Activated effector memory CD4-positive, alpha-beta T cell treated with anti-CD3 and anti-CD28 coated beads, Interleukin-2, amount 50 U/mL, for 16 hours (primary cell): Measurements from ENCODE around the gene WDR11.
A peak's percentile ranks its signal among the peaks of the same experiment; 100 is the strongest.

Experiments
- DNase-seq: peaks from one replicate; pipeline ENCODE4 v3.0.0-alpha.2; 2020

The WDR11 gene

GRCh38 chr10:120850911-120851865, at the start of gene WDR11:
WDR11 (plus strand) TSS chr10:120851362; CDS start chr10:120851421, 59 bp downstream.
- DNase-seq, result peak; percentile 88

DNA sequence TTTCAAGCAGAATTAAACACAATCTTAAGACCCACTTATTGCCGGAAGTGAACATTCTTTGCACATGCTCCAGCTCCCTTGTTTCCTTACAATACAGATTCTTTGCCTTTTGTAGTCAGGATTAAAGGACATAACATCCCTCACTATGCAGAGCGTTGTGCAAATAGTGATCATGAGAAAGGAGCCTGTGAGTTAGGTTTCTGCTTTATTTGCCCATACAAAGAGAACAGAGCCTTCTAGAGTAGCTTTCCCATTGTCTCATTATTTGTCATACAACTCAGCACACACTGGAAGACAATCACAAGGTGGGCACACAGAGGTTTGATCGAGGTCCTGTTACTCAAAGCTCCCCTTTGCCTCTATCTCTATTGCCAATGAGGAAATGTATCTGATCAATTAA, 48.2 kb upstream of the WDR11 start:
- no peak for DNase-seq

GRCh38 chr10:120803972-120804371, 47.2 kb upstream of the WDR11 start:
- no peak for DNase-seq

DNA sequence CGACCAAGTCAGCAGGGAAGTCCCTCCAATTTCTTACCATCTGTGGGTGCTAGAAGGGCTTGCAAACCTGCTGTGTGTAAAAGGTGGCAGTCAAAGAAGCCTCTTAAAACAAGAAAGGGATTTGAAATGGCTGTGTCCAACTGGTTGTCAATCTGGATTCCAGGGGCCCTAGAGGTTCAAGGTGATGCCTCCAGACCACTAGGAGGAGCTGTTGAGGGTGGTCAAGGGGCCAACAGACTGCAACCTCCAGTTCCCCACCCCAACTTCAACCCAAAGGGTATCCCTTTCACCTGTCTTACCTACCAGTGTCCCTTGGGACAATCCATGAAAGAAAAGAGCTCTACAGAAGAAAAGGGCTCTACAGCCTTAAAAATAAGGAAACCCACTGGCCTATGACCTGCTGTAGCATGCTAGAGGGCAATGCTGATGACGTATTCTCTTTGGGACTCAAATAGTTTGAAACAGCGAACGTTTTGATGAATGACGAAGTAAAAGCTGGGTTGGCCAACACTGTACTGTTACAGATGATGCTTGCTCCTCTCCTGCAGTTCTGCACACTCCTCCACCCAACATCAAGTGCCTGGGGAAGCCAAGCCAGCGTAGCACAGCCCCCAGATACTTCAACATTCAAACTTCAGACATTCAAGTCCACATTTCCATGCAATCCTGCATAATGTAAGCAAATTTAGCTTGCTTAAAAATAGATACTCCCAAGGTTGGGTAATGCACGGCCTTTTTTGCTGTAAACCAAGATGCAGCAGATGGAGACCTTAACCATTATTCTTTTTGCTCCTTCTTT, 45.9 kb upstream of the WDR11 start:
- no peak for DNase-seq

DNA sequence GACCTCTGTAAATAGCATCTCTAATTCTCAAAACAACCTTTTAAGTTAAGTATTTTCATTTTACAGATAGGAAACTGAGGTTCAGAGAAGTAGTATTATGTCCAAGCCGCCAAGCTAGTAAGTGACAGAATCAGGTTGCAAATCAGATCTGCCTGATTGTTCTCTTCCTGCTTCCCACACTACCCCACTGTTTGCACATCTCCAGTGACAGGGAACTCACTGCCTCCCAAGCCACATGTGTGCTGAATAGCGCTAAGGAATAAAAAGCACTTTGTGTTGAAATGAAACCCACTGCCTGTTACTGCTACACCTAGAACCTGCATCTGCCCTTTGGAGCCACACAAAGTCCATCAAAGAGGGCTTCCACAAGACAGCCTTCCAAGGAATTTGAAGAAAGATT, 45.1 kb upstream of the WDR11 start:
- no peak for DNase-seq

DNA sequence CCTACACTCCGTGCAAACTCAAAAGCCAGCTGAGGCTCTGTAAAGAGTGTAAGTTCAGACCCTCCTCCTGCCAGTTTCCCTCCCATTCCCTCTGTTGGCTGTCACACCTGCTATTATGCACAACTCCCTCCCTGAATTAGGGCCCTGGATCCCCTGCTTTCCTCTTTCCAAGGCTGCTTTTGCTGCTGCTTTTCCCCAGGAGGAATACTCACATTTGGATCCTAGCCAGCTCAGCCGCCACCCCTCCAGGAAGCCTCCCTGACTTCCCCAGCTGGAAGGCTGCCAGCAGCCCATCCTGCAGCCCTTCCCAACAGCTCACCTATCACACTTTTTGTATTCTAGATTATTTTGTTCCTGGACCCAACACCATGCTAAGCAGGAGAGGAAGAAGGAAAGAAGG, 40.9 kb upstream of the WDR11 start:
- no peak for DNase-seq

GRCh38 chr10:120813085-120813484, 38.1 kb upstream of the WDR11 start:
- no peak for DNase-seq

DNA sequence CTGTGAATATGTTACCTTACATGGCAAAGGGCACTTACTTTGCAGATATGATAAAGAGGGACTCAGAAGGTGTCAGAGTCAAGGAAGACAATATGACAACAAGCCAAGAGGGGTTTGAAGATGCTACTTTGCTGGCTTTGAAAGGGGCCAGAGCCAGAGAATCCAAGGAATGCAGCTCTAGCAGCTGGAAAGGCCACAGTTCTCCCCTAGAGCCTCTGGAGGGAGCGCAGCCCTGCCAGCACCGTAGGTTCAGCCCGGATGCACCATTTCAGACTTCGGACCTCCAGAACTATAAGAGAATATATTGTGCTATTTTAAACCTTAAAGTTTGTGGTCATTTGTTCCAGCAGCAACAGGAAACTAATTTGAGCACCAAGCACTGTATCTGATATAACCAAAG, 32.9 kb upstream of the WDR11 start:
- DNase-seq, result no peak

GRCh38 chr10:120819366-120819765, 31.8 kb upstream of the WDR11 start:
- no peak for DNase-seq

- no peak for DNase-seq
Measured at GRCh38 chr10:120823266-120823665, 27.9 kb upstream of the WDR11 start.

DNA sequence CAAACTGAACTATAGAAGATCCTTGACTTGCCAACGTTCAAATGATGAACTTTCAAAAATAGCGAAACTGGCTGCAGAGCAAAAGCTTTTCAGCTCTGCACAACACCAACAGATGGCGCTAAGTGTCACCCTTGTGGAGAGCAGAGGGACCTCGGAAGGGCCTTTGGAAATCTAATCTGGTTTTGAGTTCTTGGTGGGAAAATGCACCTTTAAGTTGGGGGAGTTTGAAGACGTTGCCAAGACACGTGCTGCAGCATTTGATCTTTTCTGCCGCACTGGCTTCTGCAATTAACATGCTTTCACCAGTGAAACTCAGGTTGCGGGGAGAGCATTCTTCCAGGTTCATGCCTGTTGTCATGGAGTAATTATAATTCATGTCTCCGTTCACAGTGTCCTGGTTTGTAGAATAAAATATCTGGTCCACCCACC, 26.3 kb upstream of the WDR11 start:
- DNase-seq, result no peak

DNA sequence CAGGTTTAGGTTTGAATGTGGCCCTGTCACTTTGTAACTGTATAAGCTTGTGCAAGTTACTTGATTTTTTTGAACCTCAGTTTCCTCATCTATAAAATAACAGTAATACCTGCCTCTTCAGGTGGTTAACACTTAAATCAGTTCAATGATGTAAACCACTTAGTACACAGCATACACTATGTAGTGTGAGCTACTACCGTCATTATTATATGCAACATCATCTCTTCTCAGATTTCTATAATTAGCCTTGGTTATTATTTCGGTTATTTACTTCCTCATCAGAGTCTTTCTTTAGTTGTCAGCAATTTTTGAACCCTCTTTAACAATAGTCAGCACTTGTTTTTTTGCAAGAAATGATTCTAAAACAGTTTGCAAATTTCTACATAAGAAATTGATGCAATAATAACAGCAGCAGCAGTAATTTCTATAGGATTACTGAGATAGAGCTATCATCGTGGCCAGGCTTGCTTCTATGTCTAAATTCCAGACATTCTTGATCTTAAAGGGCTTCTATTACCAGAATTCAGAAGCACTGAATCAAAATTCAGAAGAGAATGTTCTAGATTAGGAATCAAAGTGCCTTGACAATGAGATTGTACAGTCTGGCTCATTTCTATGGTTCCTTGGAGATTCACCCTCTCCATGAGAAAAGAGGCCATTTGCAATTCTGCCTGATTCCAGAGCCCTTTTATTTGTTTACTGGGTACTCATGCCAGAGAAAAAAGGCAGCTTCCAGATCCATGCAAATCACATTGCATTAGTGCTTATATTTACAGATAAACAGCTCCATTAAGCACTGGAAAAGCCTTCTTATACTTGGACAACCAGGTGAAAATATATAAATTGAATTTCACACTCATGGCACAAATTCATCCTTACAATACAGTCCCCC, 25.0 kb upstream of the WDR11 start:
- no peak for DNase-seq

- no peak for DNase-seq
Measured at GRCh38 chr10:120827251-120827875, 23.8 kb upstream of the WDR11 start.

- no peak for DNase-seq
Measured at GRCh38 chr10:120828763-120829319, 22.3 kb upstream of the WDR11 start.

DNA sequence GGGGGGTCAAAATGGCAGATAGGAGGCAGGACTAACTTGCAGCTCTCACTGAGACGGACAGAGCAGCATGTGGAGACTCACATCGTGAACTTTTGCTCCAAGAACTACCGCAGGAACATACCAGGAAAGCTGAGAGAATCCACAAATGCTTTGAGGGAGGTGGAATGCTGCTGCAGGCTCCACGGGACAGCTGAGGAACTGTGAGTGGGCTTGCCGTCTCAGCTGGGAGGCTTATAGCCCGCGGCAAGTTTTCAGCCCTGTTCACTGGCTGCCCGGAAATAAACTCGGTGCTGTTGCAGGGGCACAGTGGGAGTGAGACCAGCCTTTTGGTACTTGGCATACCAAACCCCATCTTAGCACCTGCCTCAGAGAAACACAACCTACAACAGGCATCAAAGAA, 19.1 kb upstream of the WDR11 start:
- DNase-seq, result no peak

GRCh38 chr10:120833222-120833928, 17.8 kb upstream of the WDR11 start:
- no peak for DNase-seq

DNA sequence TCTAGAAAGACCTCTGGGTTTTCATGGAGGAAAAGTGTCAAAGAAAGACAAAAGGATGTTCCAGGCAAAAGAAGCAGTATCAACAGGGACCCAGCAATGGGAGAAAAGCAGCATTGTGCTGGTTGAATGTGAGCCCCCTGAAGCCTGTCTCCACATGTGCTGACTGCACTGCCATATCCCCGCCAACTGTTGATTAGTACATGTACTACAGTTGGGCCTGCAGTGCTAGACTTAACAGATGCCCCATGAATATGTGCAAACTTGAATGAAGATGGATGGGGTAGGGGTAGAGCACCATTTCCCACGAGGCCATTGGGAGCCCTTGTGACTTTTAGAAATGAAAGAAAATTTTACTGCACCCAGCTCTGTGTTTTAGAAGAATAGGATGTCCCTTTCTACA, 15.6 kb upstream of the WDR11 start:
- no peak for DNase-seq

- DNase-seq, result no peak
Measured at GRCh38 chr10:120838941-120839340, 12.2 kb upstream of the WDR11 start.

DNA sequence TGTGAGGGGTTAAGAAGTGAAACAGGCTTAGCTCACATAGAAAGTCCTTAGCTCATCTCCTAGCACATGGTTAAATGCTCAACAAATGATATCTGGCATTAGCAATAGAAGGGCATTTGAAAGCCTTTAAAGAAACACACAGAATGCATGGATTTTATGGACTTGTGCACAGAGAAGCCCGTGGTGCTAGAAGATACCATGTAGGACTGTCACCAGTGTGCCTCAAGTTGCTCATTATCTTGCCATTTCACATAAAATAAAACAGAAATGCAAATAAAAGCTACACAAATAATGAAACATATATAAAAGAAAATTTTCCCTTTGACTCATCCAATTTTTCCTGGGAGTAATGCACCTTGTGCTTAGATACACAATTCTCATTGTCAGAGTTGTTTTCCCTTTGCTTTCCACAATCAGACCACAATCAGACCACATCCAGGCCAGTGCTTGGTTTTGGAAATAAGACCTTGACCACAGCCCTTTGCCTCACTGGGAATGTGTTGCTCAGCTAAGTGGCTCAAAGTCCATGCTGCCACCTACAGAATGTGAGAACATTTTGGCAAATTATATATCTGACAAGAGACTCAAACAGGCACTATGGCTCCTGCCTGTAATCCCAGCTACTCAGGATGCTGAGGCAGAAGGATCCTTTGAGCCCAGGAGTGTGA, 9.5 kb upstream of the WDR11 start:
- DNase-seq, result no peak

GRCh38 chr10:120854388-120854787, 3.2 kb downstream of the WDR11 start:
- DNase-seq, result no peak
